Loucy (cell line): ENCODE measurements around the gene MT1E.

Experiments used
- H2AFZ ChIP-seq: fragments of 200-600 bp; sonication (generic); 2 replicates; pipeline ENCODE4 v1.6.0; 2016; ENCODE audit warnings: antibody characterized with exemption, mild to moderate bottlenecking, low read length, moderate library complexity
- H3F3A ChIP-seq: fragments of 200-600 bp; 2 replicates; pipeline ENCODE4 v1.6.0; 2016; ENCODE audit warnings: antibody characterized with exemption, low read depth, mild to moderate bottlenecking
- H3K27me3 ChIP-seq: fragments of 200-600 bp; sonication (generic); 2 replicates; pipeline ENCODE4 v1.6.1; 2014; ENCODE audit warnings: low read length, mild to moderate bottlenecking; ENCODE audit not compliant: insufficient read depth, poor library complexity, severe bottlenecking
- H3K36me3 ChIP-seq: fragments of 200-600 bp; sonication (generic); 2 replicates; pipeline ENCODE4 v1.6.1; 2016; ENCODE audit warnings: low read length; ENCODE audit not compliant: insufficient read depth
- H3K4me1 ChIP-seq: fragments of 200-600 bp; sonication (generic); 2 replicates; pipeline ENCODE4 v1.5.1; 2014; ENCODE audit warnings: low read length, mild to moderate bottlenecking; ENCODE audit not compliant: insufficient read depth, poor library complexity, severe bottlenecking
- H3K4me2 ChIP-seq: fragments of 200-600 bp; sonication (generic); 2 replicates; pipeline ENCODE4 v1.6.0; 2014; ENCODE audit warnings: antibody characterized with exemption, low read length, low read depth, mild to moderate bottlenecking; ENCODE audit not compliant: poor library complexity, severe bottlenecking
- H3K4me3 ChIP-seq: fragments of 200-600 bp; sonication (generic); 2 replicates; pipeline ENCODE4 v1.5.1; 2014; ENCODE audit warnings: low read length, mild to moderate bottlenecking, mixed read lengths; ENCODE audit not compliant: poor library complexity, severe bottlenecking
- H3K79me2 ChIP-seq: fragments of 200-600 bp; sonication (generic); 2 replicates; pipeline ENCODE4 v1.6.1; 2014; ENCODE audit warnings: low read length; ENCODE audit not compliant: insufficient read depth
- H3K9ac ChIP-seq: fragments of 200-600 bp; sonication (generic); 2 replicates; pipeline ENCODE4 v1.6.0; 2014; ENCODE audit warnings: mild to moderate bottlenecking, low read depth, low read length, moderate library complexity; ENCODE audit not compliant: poor library complexity, severe bottlenecking
- H3K9me2 ChIP-seq: fragments of 200-600 bp; sonication (generic); replicated peaks from 2 replicates; pipeline ENCODE4 v1.6.1; 2016; ENCODE audit warnings: low read depth, low read length, mixed read lengths
- H3K9me3 ChIP-seq: fragments of 200-600 bp; sonication (generic); 2 replicates; pipeline ENCODE4 v1.6.1; 2014; ENCODE audit warnings: mild to moderate bottlenecking, antibody characterized with exemption, low read length, low read depth; ENCODE audit not compliant: insufficient read depth
- H4K20me1 ChIP-seq: fragments of 200-600 bp; sonication (generic); 2 replicates; pipeline ENCODE4 v1.6.0; 2014; ENCODE audit warnings: antibody characterized with exemption, low read length, mild to moderate bottlenecking; ENCODE audit not compliant: insufficient read depth, poor library complexity, severe bottlenecking
- CTCF ChIP-seq: fragments of 200-600 bp; sonication (generic); conservative IDR thresholded peaks from 2 replicates; pipeline ENCODE4 v1.5.1; 2014; ENCODE audit warnings: mild to moderate bottlenecking, antibody characterized with exemption, low read length
- EZH2phosphoT487 ChIP-seq: fragments of 200-600 bp; IDR thresholded peaks from 2 replicates; pipeline ENCODE4 v1.6.1; 2018; ENCODE audit warnings: antibody characterized with exemption, mild to moderate bottlenecking, moderate library complexity, borderline replicate concordance

The MT1E gene

DNA sequence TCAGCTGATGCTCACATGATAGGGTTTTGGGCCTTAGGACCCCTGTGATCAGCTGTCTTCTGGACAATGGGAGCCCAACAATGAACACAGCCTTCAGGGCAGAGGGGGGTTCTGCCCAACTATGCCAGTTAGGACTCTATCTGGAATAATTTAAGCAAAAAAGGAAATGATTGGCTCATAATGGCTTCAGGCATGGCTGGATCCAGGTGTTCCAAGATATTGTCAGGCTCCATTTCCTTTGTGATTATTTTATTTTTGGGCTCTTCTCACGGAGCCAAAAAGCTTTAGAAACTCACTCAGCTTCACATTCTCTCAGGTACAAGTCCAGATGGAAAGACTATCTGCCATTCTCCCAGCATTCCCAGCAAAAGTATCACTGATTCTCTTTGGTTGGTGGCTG lies 20.1 kb upstream of the MT1E start:
- Histone ChIP-seq H3K36me3 (no peaks in the 10 kb centered on the region), H3K9me3 (no peaks in the 10 kb centered on the region), H3K4me3 (no peak overlapping the region), H3K27me3 (no peaks in the 10 kb centered on the region), H3K9ac (no peak overlapping the region), H3K4me1 (peaks cover 15% of the 10 kb centered on the region), H3K79me2 (peaks cover 7% of the 10 kb centered on the region), H4K20me1 (no peaks in the 10 kb centered on the region), H3F3A (no peaks in the 10 kb centered on the region), H3K9me2 (no peaks in the 10 kb centered on the region), H2AFZ (no peak overlapping the region), H3K4me2 (no peak overlapping the region)
- no peak for TF ChIP-seq EZH2phosphoT487
- TF ChIP-seq CTCF: no peak

DNA sequence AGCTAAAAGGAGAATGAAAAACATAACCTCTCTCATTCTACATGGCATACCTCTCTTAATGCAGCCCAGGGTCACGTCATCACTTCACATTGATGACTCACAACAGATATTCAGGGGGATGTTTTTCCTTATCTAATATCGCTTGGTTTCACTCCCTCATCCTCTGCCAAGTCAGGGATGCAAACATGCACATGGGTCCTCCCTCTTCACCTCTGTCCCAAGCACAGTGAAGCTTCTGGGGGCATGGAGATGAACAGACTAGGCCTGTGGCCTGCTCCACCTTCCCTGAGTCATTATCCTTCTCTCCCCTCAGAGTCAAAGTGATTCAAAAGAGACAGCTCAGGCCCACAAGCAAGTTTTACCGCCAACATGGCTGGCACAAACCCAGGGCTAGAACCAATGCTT lies 19.5 kb upstream of the MT1E start:
- Histone ChIP-seq H3K9me3 (no peaks in the 10 kb centered on the region), H3F3A (no peaks in the 10 kb centered on the region), H3K9me2 (no peaks in the 10 kb centered on the region), H3K79me2 (peaks cover 7% of the 10 kb centered on the region), H3K36me3 (no peaks in the 10 kb centered on the region), H3K4me1 (peaks cover 19% of the 10 kb centered on the region), H4K20me1 (no peaks in the 10 kb centered on the region), H3K27me3 (no peaks in the 10 kb centered on the region), H2AFZ (no peak overlapping the region), H3K4me3 (no peak overlapping the region), H3K4me2 (no peak overlapping the region), H3K9ac (no peak overlapping the region)
- no peak for TF ChIP-seq EZH2phosphoT487

GRCh38 chr16:56606476-56607108 lies 19.0 kb upstream of the MT1E start:
- peaks cover 19% of the 10 kb centered on the region for H3K4me1 ChIP-seq
- no peaks in the 10 kb centered on the region for H3K27me3 ChIP-seq
- no peak overlapping the region for H2AFZ ChIP-seq
- no peak overlapping the region for H3K9ac ChIP-seq
- H3K4me3 ChIP-seq: no peak overlapping the region
- H3K9me3 ChIP-seq: no peaks in the 10 kb centered on the region
- H3K36me3 ChIP-seq: no peaks in the 10 kb centered on the region
- no peaks in the 10 kb centered on the region for H4K20me1 ChIP-seq
- H3K79me2 ChIP-seq: peaks cover 7% of the 10 kb centered on the region
- TF ChIP-seq EZH2phosphoT487 (no peak), CTCF (no peak)
- no peak overlapping the region for H3K4me2 ChIP-seq
- no peaks in the 10 kb centered on the region for H3K9me2 ChIP-seq
- H3F3A ChIP-seq: no peaks in the 10 kb centered on the region

GRCh38 chr16:56607109-56607618 lies 18.4 kb upstream of the MT1E start:
- Histone ChIP-seq H3K27me3 (no peaks in the 10 kb centered on the region), H3K79me2 (peaks cover 7% of the 10 kb centered on the region), H3K9me3 (no peaks in the 10 kb centered on the region), H4K20me1 (no peaks in the 10 kb centered on the region), H3K4me1 (peaks cover 19% of the 10 kb centered on the region), H2AFZ (no peak overlapping the region), H3K4me2 (no peak overlapping the region), H3K9me2 (no peaks in the 10 kb centered on the region), H3K36me3 (no peaks in the 10 kb centered on the region), H3K4me3 (no peak overlapping the region), H3K9ac (no peak overlapping the region), H3F3A (no peaks in the 10 kb centered on the region)
- TF ChIP-seq EZH2phosphoT487: no peak
- TF ChIP-seq CTCF: no peak
